Measurements from ENCODE around the gene ARHGAP45.
A peak's percentile ranks its signal among the peaks of the same experiment; 100 is the strongest.

GRCh38 chr19:1039646-1040475 is 27.1 kb upstream of the ARHGAP45 start, which contains the start of gene ABCA7:
- TF ChIP-seq, protein P1, sequence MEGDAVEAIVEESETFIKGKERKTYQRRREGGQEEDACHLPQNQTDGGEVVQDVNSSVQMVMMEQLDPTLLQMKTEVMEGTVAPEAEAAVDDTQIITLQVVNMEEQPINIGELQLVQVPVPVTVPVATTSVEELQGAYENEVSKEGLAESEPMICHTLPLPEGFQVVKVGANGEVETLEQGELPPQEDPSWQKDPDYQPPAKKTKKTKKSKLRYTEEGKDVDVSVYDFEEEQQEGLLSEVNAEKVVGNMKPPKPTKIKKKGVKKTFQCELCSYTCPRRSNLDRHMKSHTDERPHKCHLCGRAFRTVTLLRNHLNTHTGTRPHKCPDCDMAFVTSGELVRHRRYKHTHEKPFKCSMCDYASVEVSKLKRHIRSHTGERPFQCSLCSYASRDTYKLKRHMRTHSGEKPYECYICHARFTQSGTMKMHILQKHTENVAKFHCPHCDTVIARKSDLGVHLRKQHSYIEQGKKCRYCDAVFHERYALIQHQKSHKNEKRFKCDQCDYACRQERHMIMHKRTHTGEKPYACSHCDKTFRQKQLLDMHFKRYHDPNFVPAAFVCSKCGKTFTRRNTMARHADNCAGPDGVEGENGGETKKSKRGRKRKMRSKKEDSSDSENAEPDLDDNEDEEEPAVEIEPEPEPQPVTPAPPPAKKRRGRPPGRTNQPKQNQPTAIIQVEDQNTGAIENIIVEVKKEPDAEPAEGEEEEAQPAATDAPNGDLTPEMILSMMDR (IDR thresholded peaks at IDR 0.05): peak in 1 of 3 experiments; percentile 22
- no peak for TF ChIP-seq POLR2A (IDR thresholded peaks at IDR 0.05)

All from testis (tissue), 2 donors.